Thyroid gland (tissue), 4 donors: ENCODE data around the gene DMP1.

Experiments used
- CTCF ChIP-seq, 6 experiments: fragments of 200-600 bp in 3 of 6; fragments of 450-650 bp in 3 of 6; sonication (generic) in 3 of 6; IDR thresholded peaks; one replicate each; pipeline ENCODE4 v1.5.1; 2016 to 2019; ENCODE audit warnings: antibody characterized with exemption in 6 of 6, mild to moderate bottlenecking in 2 of 6, inconsistent platforms in 1 of 6, moderate library complexity in 1 of 6
- POLR2A ChIP-seq, 2 donors: fragments of 450-650 bp; IDR thresholded peaks; one replicate each; pipeline ENCODE4 v1.6.1; 2017; ENCODE audit warnings: antibody characterized with exemption in 2 of 2, mild to moderate bottlenecking in 2 of 2, moderate library complexity in 1 of 2

DNA sequence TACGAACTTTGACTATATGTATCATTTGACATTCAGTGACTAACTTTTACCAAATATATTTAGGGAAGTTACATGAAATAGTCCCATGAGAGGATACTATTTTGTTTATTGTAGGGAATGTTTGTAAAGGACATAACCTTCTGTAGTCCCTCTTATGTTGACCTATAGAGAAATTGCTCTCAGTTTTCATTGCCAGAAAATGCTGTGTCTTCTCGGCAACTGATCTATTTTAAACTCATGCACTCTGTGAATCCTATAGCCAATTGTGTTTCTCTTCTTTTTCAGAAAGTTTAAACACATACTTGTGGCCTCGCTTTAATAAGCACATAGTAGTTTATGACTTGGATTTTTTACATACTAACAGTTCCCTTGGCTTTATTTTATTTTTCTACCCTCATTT is 38.2 kb downstream of the DMP1 start:
- TF ChIP-seq CTCF (IDR thresholded peaks at IDR 0.05) = no peak
- TF ChIP-seq POLR2A (IDR thresholded peaks at IDR 0.05) = no peak
